ENCODE data around the gene LRFN2. TPM values are rescaled to one million over a fixed set of nuclear protein-coding genes. Genes with fewer than 3 reads are reported as not detected.

LRFN2 gene
- total RNA-seq, result not detected

DNA sequence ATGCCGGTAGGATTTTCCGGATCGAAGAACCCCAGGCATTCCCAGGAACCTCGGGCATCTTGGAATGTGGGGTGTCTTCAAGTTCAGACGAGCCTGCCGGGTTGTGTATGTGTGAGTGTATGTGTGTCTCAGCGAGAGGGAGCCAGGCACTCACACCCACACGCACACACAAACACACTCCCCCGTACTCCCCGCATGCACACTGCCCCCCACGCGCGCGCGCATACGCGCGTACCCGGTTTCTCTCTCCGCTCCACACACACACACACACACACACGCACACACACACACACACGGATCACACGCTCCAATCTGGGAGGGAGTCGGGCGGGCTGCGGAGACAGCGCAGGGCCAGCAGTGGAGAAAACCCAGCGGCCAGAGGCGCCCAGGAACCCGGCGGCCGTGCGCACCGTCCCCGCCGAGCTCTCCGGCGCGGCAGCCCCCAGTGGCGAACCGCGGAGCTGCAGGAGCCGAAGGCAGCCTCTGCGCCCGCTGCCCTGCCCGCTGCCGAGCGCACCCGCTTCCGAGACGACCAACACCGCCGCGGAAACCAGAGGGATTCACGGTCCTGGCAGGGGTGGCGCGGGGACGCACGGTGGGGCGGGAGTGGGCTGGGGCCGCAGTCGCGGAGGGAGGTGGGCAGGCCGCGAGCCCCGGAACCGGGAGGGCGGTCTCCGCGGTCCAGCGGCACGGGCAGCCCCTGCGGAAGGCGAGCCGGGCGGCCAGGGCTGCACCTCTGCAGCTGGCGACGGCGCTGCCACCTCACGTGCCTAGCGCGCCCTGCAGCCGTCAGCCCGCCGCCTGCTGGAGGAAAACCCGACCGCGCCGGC lies at the start of gene LRFN2:
Gene LRFN2 (minus strand): TSS at position 125 of the 830 bp plus-strand sequence.
- no peak within 1 kb of the TSS for H3K27ac Mint-ChIP-seq
- DNase-seq (ENCODE audit: low spot score in 2 of 2) (peak; percentile 72 to 81), ATAC-seq (peak; percentile 90 to 93)
- no peaks in the 10 kb centered on the region for H3K9me3 Mint-ChIP-seq
- no peaks in the 10 kb centered on the region for H3K36me3 Mint-ChIP-seq

GRCh38 chr6:40634429-40634828 lies 47.3 kb upstream of the LRFN2 start:
- DNase-seq (ENCODE audit: low spot score in 2 of 2) (no peak), ATAC-seq (no peak)
- Mint-ChIP-seq H3K9me3 (no peaks in the 10 kb centered on the region), H3K36me3 (no peaks in the 10 kb centered on the region), H3K27ac (no peak overlapping the region)

DNA sequence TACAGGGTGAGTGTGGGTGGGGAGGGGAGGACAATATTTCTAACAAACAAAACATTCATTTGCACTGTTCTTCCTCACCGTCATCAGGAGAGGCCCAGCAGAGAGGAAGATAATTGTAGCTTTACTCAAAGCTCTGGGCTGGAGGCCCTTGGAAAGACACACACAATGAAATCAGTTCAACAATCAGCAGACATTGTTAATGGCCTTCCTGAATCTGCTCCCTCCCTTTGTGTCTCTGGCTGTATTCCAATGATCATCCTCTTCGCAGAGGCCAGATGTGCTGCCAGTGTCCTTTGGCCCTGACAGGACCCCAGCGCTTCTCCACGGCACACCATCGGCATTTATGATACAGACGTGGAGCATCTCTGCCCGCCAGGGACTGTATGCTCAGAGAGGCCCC lies 44.6 kb upstream of the LRFN2 start:
- peak overlapping the region in 1 of 2 donors; percentile 29 for H3K27ac Mint-ChIP-seq
- peaks cover 0 to 1% of the 10 kb centered on the region in 2 donors for H3K36me3 Mint-ChIP-seq
- no peak for DNase-seq (ENCODE audit: low spot score in 2 of 2)
- peaks cover under 1% of the 10 kb centered on the region in 2 donors for H3K9me3 Mint-ChIP-seq
- ATAC-seq, result no peak

GRCh38 chr6:40630488-40630887 lies 43.3 kb upstream of the LRFN2 start:
- DNase-seq (ENCODE audit: low spot score in 2 of 2), result no peak
- Mint-ChIP-seq H3K36me3 (peaks cover 0 to 5% of the 10 kb centered on the region in 2 donors), H3K27ac (no peak overlapping the region), H3K9me3 (peaks cover 5 to 9% of the 10 kb centered on the region in 2 donors)
- no peak for ATAC-seq

- Mint-ChIP-seq H3K9me3 (peaks cover 5 to 10% of the 10 kb centered on the region in 2 donors), H3K27ac (no peak overlapping the region), H3K36me3 (peaks cover 0 to 5% of the 10 kb centered on the region in 2 donors)
- no peak for DNase-seq (ENCODE audit: low spot score in 2 of 2)
- ATAC-seq, result no peak
Observed at GRCh38 chr6:40630051-40630450, 42.9 kb upstream of the LRFN2 start.

DNA sequence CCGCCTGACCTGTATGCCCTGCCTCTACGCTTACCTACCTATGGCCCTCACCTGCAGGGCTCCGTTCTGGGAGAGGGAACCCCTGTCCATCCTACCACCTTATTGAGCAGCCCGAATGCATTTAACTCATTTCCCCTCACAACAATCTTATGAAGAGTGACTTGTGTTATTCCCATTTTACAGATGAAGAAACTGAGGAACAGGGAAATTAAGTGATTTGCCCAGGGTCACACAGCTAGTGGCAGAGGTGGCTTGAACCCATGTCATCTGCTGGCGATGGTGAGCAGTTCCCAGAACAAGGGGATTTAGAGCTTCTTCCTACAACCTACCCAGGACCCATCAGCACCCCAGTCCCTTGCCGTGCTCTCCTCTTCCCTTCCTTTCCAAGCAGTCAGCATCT lies 42.3 kb upstream of the LRFN2 start:
- Mint-ChIP-seq H3K27ac (no peak overlapping the region), H3K9me3 (peaks cover 5 to 10% of the 10 kb centered on the region in 2 donors), H3K36me3 (peaks cover 0 to 5% of the 10 kb centered on the region in 2 donors)
- DNase-seq (ENCODE audit: low spot score in 2 of 2) (no peak), ATAC-seq (no peak)

DNA sequence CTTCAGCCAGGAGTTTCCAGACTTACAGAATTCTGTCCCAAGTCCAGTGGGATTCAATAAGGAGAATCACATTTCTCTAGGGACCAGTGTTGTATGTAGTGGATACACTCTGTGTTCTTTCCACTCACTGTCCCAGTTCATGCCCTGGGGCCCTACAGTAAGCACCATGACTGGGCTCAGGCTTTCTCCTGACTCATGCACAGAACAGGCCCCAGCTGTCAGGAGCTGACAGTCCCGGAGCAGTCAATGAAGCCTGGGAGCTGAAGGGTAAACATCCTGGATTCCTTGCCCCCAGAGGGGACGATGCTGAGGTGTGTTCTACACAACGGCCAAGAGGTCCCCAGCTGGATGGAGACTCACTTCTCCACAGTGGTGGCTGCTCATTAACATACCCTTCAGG lies 40.2 kb upstream of the LRFN2 start:
- Mint-ChIP-seq H3K27ac (no peak overlapping the region), H3K36me3 (peaks cover 0 to 5% of the 10 kb centered on the region in 2 donors)
- ATAC-seq, result no peak

DNA sequence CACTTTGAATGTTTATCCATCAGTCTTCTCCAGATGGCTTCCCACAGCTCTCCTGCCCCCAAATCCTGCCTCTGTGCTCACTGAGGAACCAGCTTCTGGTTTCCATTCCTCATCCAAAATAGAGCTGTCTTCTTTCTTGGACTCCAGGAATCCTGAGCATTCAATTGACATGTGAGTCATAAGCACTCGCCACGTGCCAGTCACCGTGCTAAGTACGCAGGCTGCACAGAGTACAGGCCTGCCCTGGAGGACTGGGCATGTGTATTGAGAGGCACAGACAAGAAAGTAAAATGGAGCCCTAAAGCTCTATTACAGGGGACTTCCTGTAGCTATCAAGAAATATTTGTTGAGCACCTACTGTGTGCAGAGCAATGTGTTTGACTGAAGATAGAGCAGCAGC lies 39.7 kb upstream of the LRFN2 start:
- no peak for ATAC-seq
- Mint-ChIP-seq H3K36me3 (peaks cover 0 to 5% of the 10 kb centered on the region in 2 donors), H3K27ac (no peak overlapping the region)

More for the DNA sequence above, 40.2 kb upstream of the LRFN2 start:
- peaks cover 9 to 10% of the 10 kb centered on the region in 2 donors for H3K9me3 Mint-ChIP-seq
- DNase-seq (ENCODE audit: low spot score in 2 of 2), result no peak

DNA sequence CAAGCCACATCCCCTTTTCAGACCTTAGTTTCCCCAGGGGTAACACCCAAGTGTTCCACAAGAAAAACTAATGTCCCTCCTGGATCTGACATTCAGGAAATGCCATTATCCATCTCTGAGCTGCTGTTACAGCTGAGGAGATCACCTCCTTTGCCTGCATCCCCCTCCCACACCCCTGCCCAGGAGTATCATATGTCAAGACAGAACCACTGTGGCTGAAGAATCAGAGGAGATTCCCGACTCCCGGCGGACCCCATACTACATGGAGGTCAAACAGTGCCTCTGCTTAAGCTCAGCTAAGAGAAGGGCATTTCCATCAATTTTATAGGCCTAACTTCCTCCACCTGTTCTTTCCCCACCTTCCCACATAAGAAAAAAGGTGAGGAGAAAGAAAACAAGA lies 36.8 kb upstream of the LRFN2 start:
- no peak overlapping the region for H3K27ac Mint-ChIP-seq
- DNase-seq (ENCODE audit: low spot score in 2 of 2) (no peak), ATAC-seq (no peak)
- peaks cover 0 to 5% of the 10 kb centered on the region in 2 donors for H3K36me3 Mint-ChIP-seq
- H3K9me3 Mint-ChIP-seq, result peaks cover 9 to 10% of the 10 kb centered on the region in 2 donors

More for the DNA sequence above, 39.7 kb upstream of the LRFN2 start:
- H3K9me3 Mint-ChIP-seq, result peaks cover 9 to 10% of the 10 kb centered on the region in 2 donors
- no peak for DNase-seq (ENCODE audit: low spot score in 2 of 2)

GRCh38 chr6:40623178-40623577 lies 36.0 kb upstream of the LRFN2 start:
- H3K27ac Mint-ChIP-seq, result no peak overlapping the region
- ATAC-seq, result no peak
- peaks cover 9 to 10% of the 10 kb centered on the region in 2 donors for H3K9me3 Mint-ChIP-seq
- no peak for DNase-seq (ENCODE audit: low spot score in 2 of 2)
- peaks cover 0 to 5% of the 10 kb centered on the region in 2 donors for H3K36me3 Mint-ChIP-seq

DNA sequence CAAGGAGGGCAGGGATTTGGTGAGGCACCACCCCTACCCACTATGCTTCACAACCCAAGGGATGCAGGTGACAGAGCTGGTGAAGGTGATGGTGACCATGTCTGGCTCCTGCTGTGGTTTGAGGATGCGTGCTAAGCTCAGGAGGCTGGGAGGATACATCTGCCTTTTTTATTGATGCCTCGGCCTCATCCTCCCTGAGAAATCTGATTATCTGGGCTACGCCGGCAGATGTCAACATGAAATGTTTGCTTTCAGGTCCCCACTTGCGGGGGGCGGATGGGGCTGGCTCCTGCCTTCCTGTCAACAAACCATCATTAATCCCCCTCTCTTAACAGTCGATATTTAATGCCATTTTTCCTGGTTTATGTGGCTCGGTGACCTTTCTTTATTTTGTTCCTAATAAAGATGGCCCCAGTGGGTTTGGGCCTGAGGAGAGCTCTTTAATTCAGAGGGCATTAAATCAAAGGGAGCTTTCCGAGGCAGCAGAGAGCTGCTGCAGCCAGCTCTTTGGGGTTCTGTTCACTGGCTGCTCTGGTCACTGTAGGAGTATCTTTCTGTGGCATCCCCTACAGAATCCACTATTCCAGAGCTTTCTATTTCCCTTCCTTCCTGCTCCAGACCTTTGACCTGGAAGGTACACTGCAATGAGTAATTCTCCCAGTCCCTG lies 33.5 kb upstream of the LRFN2 start:
- H3K27ac Mint-ChIP-seq, result no peak overlapping the region
- DNase-seq (ENCODE audit: low spot score in 2 of 2) (no peak), ATAC-seq (no peak)
- H3K9me3 Mint-ChIP-seq, result peaks cover 3 to 4% of the 10 kb centered on the region in 2 donors
- no peaks in the 10 kb centered on the region for H3K36me3 Mint-ChIP-seq

- Mint-ChIP-seq H3K36me3 (no peaks in the 10 kb centered on the region), H3K27ac (no peak overlapping the region), H3K9me3 (no peaks in the 10 kb centered on the region)
- DNase-seq (ENCODE audit: low spot score in 2 of 2) (no peak), ATAC-seq (no peak)
Observed at GRCh38 chr6:40614671-40615070, 27.5 kb upstream of the LRFN2 start.

GRCh38 chr6:40611912-40612311 lies 24.7 kb upstream of the LRFN2 start:
- Mint-ChIP-seq H3K27ac (no peak overlapping the region), H3K9me3 (no peaks in the 10 kb centered on the region), H3K36me3 (no peaks in the 10 kb centered on the region)
- DNase-seq (ENCODE audit: low spot score in 2 of 2) (no peak), ATAC-seq (no peak)

DNA sequence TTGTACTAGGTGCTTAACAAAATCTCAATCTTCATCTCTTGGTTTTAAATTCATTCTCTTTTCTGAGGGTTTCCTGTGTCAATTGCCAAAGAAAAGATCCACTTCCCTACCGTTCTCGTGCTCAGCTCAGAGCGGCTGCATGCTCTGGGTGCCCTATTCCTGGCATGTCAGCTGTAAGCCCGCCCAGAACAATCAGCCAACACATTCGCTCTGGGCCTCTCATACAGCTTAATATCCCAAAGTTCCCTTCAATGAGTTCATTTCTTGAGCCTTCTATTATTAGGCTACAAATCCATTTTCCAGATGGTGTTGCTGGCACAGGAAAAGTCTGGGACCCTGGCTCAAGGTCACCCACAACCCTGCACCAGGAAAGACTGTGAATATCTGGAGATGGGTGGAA lies 24.3 kb upstream of the LRFN2 start:
- no peak for ATAC-seq
- no peak overlapping the region for H3K27ac Mint-ChIP-seq
- H3K9me3 Mint-ChIP-seq, result no peaks in the 10 kb centered on the region
- H3K36me3 Mint-ChIP-seq, result no peaks in the 10 kb centered on the region
- no peak for DNase-seq (ENCODE audit: low spot score in 2 of 2)

DNA sequence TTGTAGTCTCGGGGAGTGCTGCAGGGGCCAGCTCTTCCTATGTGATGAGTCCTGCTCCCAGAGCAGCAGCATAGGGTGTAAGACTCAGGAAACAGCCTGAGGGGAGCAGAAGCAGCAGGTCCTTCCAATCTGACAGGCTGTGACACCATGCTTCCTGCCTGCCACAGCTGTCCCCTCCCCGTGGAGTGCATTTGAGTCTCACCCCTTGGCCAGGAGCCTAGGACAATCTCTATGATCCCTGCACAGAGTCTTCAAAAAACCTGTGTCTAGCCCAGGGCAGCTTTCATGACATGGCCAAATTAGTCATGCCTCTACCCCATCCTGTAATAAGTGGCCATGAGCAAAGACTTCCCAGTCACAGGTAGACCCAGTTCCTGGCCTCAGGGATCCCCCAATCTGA lies 23.1 kb upstream of the LRFN2 start:
- Mint-ChIP-seq H3K36me3 (no peaks in the 10 kb centered on the region), H3K27ac (no peak overlapping the region), H3K9me3 (no peaks in the 10 kb centered on the region)
- ATAC-seq, result no peak
- no peak for DNase-seq (ENCODE audit: low spot score in 2 of 2)

- no peak for ATAC-seq
- no peak for DNase-seq (ENCODE audit: low spot score in 2 of 2)
- H3K9me3 Mint-ChIP-seq, result no peaks in the 10 kb centered on the region
- no peak overlapping the region for H3K27ac Mint-ChIP-seq
- no peaks in the 10 kb centered on the region for H3K36me3 Mint-ChIP-seq
Observed at GRCh38 chr6:40606981-40607380, 19.8 kb upstream of the LRFN2 start.

- no peak overlapping the region for H3K27ac Mint-ChIP-seq
- H3K9me3 Mint-ChIP-seq, result no peaks in the 10 kb centered on the region
- no peak for DNase-seq (ENCODE audit: low spot score in 2 of 2)
- ATAC-seq, result no peak
- H3K36me3 Mint-ChIP-seq, result no peaks in the 10 kb centered on the region
Observed at GRCh38 chr6:40606526-40606925, 19.4 kb upstream of the LRFN2 start.

GRCh38 chr6:40604082-40604481 lies 16.9 kb upstream of the LRFN2 start:
- ATAC-seq, result no peak

More at GRCh38 chr6:40604082-40604481, 16.9 kb upstream of the LRFN2 start:
- H3K27ac Mint-ChIP-seq, result no peak overlapping the region
- no peak for DNase-seq (ENCODE audit: low spot score in 2 of 2)
- no peaks in the 10 kb centered on the region for H3K36me3 Mint-ChIP-seq
- no peaks in the 10 kb centered on the region for H3K9me3 Mint-ChIP-seq
